ENCODE measurements around the gene C5orf58. TPM values are rescaled to one million over a fixed set of nuclear protein-coding genes. Genes with fewer than 3 reads are reported as not detected.

The C5orf58 gene
- total and polyA plus RNA-seq, 11 donors = not detected

- ATAC-seq (no peak), DNase-seq (peak in 1 of 5 donors; percentile 7)
- Histone ChIP-seq H3K27me3 (peaks cover 0 to 5% (median 0%) of the 10 kb centered on the region in 9 donors), H3K36me3 (peaks cover 0 to 100% (median 10%) of the 10 kb centered on the region in 9 donors), H3K4me1 (peaks cover 0 to 45% (median 0%) of the 10 kb centered on the region in 12 donors), H3K9me3 (no peaks in the 10 kb centered on the region), H3K4me3 (no peak overlapping the region), H3K27ac (peak overlapping the region in 1 of 12 donors; percentile 76)
- TF ChIP-seq, protein P1, sequence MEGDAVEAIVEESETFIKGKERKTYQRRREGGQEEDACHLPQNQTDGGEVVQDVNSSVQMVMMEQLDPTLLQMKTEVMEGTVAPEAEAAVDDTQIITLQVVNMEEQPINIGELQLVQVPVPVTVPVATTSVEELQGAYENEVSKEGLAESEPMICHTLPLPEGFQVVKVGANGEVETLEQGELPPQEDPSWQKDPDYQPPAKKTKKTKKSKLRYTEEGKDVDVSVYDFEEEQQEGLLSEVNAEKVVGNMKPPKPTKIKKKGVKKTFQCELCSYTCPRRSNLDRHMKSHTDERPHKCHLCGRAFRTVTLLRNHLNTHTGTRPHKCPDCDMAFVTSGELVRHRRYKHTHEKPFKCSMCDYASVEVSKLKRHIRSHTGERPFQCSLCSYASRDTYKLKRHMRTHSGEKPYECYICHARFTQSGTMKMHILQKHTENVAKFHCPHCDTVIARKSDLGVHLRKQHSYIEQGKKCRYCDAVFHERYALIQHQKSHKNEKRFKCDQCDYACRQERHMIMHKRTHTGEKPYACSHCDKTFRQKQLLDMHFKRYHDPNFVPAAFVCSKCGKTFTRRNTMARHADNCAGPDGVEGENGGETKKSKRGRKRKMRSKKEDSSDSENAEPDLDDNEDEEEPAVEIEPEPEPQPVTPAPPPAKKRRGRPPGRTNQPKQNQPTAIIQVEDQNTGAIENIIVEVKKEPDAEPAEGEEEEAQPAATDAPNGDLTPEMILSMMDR (IDR thresholded peaks at IDR 0.05) = no peak
- TF ChIP-seq POLR2A (IDR thresholded peaks at IDR 0.05) = no peak
- intact Hi-C loops (cut with DNase I) = loop anchor here in 2 of 10 donors (10.0 kb wide), 2 partner anchors 72 to 372 kb away; no protein-coding TSS in a partner anchor
- WGBS, 4 donors = 78 to 89% (median 85%) methylated on average over 15 of the region's 15 CpGs
Measured at GRCh38 chr5:170262061-170263045, 29.6 kb downstream of the C5orf58 start.

- TF ChIP-seq POLR2A (IDR thresholded peaks at IDR 0.05) = no peak
- TF ChIP-seq, protein P1 (IDR thresholded peaks at IDR 0.05) = no peak
- DNase-seq (no peak), ATAC-seq (no peak)
- H3K9me3 ChIP-seq = no peaks in the 10 kb centered on the region
- 81 to 85% (median 82%) methylated on average over 4 of the region's 4 CpGs for WGBS, 4 donors
- no peak overlapping the region for H3K27ac ChIP-seq
- intact Hi-C loops (cut with DNase I) = loop anchor here in 2 of 10 donors (10.0 kb wide), 2 partner anchors 71 to 371 kb away; no protein-coding TSS in a partner anchor
- H3K4me1 ChIP-seq = peaks cover 0 to 61% (median 8%) of the 10 kb centered on the region in 12 donors
- peaks cover 0 to 97% (median 10%) of the 10 kb centered on the region in 9 donors for H3K36me3 ChIP-seq
- no peak overlapping the region for H3K4me3 ChIP-seq
- H3K27me3 ChIP-seq = peaks cover 0 to 5% (median 0%) of the 10 kb centered on the region in 9 donors
Measured at GRCh38 chr5:170263906-170264305, 31.1 kb downstream of the C5orf58 start.

- 41 to 54% (median 51%) methylated on average over 5 of the region's 5 CpGs for WGBS, 4 donors
- H3K4me3 ChIP-seq = no peak overlapping the region
- ATAC-seq = peak; percentile 49 to 75 (median 68)
- H3K4me1 ChIP-seq = peaks cover 0 to 77% (median 9%) of the 10 kb centered on the region in 12 donors
- peak in 4 of 5 donors; percentile 41 to 64 (median 45) for DNase-seq
- peaks cover 0 to 97% (median 10%) of the 10 kb centered on the region in 9 donors for H3K36me3 ChIP-seq
- TF ChIP-seq, protein P1 (IDR thresholded peaks at IDR 0.05) = no peak
- no peak for TF ChIP-seq POLR2A (IDR thresholded peaks at IDR 0.05)
- peaks cover 0 to 5% (median 0%) of the 10 kb centered on the region in 9 donors for H3K27me3 ChIP-seq
- intact Hi-C loops (cut with DNase I) = loop anchor here (5.0 to 10.0 kb wide), 9 partner anchors 67 to 369 kb away; no protein-coding TSS in a partner anchor
- no peaks in the 10 kb centered on the region for H3K9me3 ChIP-seq
- H3K27ac ChIP-seq = peak overlapping the region in 3 of 12 donors; percentile 43 to 94 (median 48)
Measured at GRCh38 chr5:170265522-170265921, 32.7 kb downstream of the C5orf58 start.

Data from heart left ventricle (tissue), 16 donors.